ENCODE data around the gene ANO1.

The ANO1 gene

GRCh38 chr11:70138403-70138802, 60.3 kb downstream of the ANO1 start:
- no peak for DNase-seq (ENCODE audit: low read depth)

- DNase-seq (ENCODE audit: low read depth) = no peak
Observed at GRCh38 chr11:70139785-70140410, 61.8 kb downstream of the ANO1 start.

GRCh38 chr11:70140711-70141485, 62.8 kb downstream of the ANO1 start:
- DNase-seq (ENCODE audit: low read depth) = no peak

- no peak for DNase-seq (ENCODE audit: low read depth)
Observed at GRCh38 chr11:70141486-70142220, 63.5 kb downstream of the ANO1 start.

- no peak for DNase-seq (ENCODE audit: low read depth)
Observed at GRCh38 chr11:70142221-70142875, 64.2 kb downstream of the ANO1 start.

- DNase-seq (ENCODE audit: low read depth) = no peak
Observed at GRCh38 chr11:70144262-70144661, 66.1 kb downstream of the ANO1 start.

- no peak for DNase-seq (ENCODE audit: low read depth)
Observed at GRCh38 chr11:70145071-70145470, 67.0 kb downstream of the ANO1 start.

- DNase-seq (ENCODE audit: low read depth) = no peak
Observed at GRCh38 chr11:70145841-70146240, 67.7 kb downstream of the ANO1 start.

GRCh38 chr11:70146299-70146698, 68.2 kb downstream of the ANO1 start:
- no peak for DNase-seq (ENCODE audit: low read depth)

- DNase-seq (ENCODE audit: low read depth) = no peak
Observed at GRCh38 chr11:70146895-70147520, 68.9 kb downstream of the ANO1 start.

GRCh38 chr11:70147668-70148067, 69.6 kb downstream of the ANO1 start:
- DNase-seq (ENCODE audit: low read depth) = no peak

GRCh38 chr11:70151671-70152070, 73.6 kb downstream of the ANO1 start:
- no peak for DNase-seq (ENCODE audit: low read depth)

GRCh38 chr11:70153133-70153727, 75.1 kb downstream of the ANO1 start:
- no peak for DNase-seq (ENCODE audit: low read depth)

- DNase-seq (ENCODE audit: low read depth) = no peak
Observed at GRCh38 chr11:70155386-70155785, 77.3 kb downstream of the ANO1 start.

- DNase-seq (ENCODE audit: low read depth) = no peak
Observed at GRCh38 chr11:70156291-70157037, 78.3 kb downstream of the ANO1 start.

- DNase-seq (ENCODE audit: low read depth) = no peak
Observed at GRCh38 chr11:70158201-70158600, 80.1 kb downstream of the ANO1 start.

GRCh38 chr11:70158757-70159389, 80.8 kb downstream of the ANO1 start:
- no peak for DNase-seq (ENCODE audit: low read depth)

GRCh38 chr11:70159627-70160570, 81.8 kb downstream of the ANO1 start:
- no peak for DNase-seq (ENCODE audit: low read depth)

- DNase-seq (ENCODE audit: low read depth) = no peak
Observed at GRCh38 chr11:70161043-70161625, 83.0 kb downstream of the ANO1 start.

Measured in HS-5 (cell line).